ENCODE data around the gene SLC38A4. TPM values are rescaled to one million over a fixed set of nuclear protein-coding genes. Genes with fewer than 3 reads are reported as not detected.

SLC38A4 gene
- polyA plus RNA-seq, 3 donors = not detected

GRCh38 chr12:46808317-46808716 lies 17.5 kb downstream of the SLC38A4 start:
- no peak overlapping the region for H3K27ac Mint-ChIP-seq
- H3K9me3 Mint-ChIP-seq = no peaks in the 10 kb centered on the region
- H3K27ac ChIP-seq (ENCODE audit: low read depth in 1 of 2, low read length in 2 of 2) = no peak overlapping the region
- no peaks in the 10 kb centered on the region for H3K79me2 ChIP-seq (ENCODE audit: insufficient read depth, low read length)
- DNase-seq = no peak
- TF ChIP-seq, protein P1, sequence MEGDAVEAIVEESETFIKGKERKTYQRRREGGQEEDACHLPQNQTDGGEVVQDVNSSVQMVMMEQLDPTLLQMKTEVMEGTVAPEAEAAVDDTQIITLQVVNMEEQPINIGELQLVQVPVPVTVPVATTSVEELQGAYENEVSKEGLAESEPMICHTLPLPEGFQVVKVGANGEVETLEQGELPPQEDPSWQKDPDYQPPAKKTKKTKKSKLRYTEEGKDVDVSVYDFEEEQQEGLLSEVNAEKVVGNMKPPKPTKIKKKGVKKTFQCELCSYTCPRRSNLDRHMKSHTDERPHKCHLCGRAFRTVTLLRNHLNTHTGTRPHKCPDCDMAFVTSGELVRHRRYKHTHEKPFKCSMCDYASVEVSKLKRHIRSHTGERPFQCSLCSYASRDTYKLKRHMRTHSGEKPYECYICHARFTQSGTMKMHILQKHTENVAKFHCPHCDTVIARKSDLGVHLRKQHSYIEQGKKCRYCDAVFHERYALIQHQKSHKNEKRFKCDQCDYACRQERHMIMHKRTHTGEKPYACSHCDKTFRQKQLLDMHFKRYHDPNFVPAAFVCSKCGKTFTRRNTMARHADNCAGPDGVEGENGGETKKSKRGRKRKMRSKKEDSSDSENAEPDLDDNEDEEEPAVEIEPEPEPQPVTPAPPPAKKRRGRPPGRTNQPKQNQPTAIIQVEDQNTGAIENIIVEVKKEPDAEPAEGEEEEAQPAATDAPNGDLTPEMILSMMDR (IDR thresholded peaks at IDR 0.05) = no peak
- no peaks in the 10 kb centered on the region for H4K20me1 ChIP-seq (ENCODE audit: insufficient read depth, low read length)
- H3K36me3 Mint-ChIP-seq = no peaks in the 10 kb centered on the region
- H2AFZ ChIP-seq (ENCODE audit: insufficient read depth, low read depth, low read length, poor library complexity, severe bottlenecking) = no peak overlapping the region
- no peak overlapping the region for H3K4me3 Mint-ChIP-seq
- H3K9me3 ChIP-seq (replicated peaks in 1 of 2; ENCODE audit: control insufficient read depth in 1 of 2, insufficient read depth in 1 of 2, low read length in 2 of 2) = no peaks in the 10 kb centered on the region
- H3K9ac ChIP-seq (ENCODE audit: insufficient read depth, low read length, poor library complexity, severe bottlenecking) = no peak overlapping the region
- no peak overlapping the region for H3K4me3 ChIP-seq (replicated peaks in 1 of 3; ENCODE audit: low read depth in 2 of 3, low read length in 3 of 3)
- WGBS (ENCODE audit: insufficient coverage) = no CpG with 5 or more reads among the region's 2 CpGs
- H3K36me3 ChIP-seq (replicated peaks in 1 of 2; ENCODE audit: control insufficient read depth in 1 of 2, insufficient read depth in 2 of 2, low read length in 2 of 2) = no peaks in the 10 kb centered on the region
- no peaks in the 10 kb centered on the region for H3K4me1 Mint-ChIP-seq
- no peaks in the 10 kb centered on the region for H3K4me1 ChIP-seq (ENCODE audit: control insufficient read depth in 1 of 2, insufficient read depth in 2 of 2, low read length in 2 of 2)
- intact Hi-C loops (cut with micrococcal nuclease) = no loop called here
- H3K27me3 ChIP-seq (ENCODE audit: control insufficient read depth in 2 of 2, insufficient read depth in 2 of 2, low read length in 2 of 2) = no peaks in the 10 kb centered on the region
- H3K27me3 Mint-ChIP-seq (ENCODE audit: low read depth in 3 of 3) = peaks cover 0 to 4% (median 4%) of the 10 kb centered on the region in 3 donors
- H3K4me2 ChIP-seq (replicated peaks; ENCODE audit: extremely low read depth, low read length, poor library complexity, severe bottlenecking) = no peak overlapping the region

GRCh38 chr12:46804054-46804453 lies 21.7 kb downstream of the SLC38A4 start:
- Histone ChIP-seq H3K9me3 (replicated peaks in 1 of 2; ENCODE audit: control insufficient read depth in 1 of 2, insufficient read depth in 1 of 2, low read length in 2 of 2) (no peaks in the 10 kb centered on the region), H3K9ac (ENCODE audit: insufficient read depth, low read length, poor library complexity, severe bottlenecking) (no peak overlapping the region), H3K4me3 (replicated peaks in 1 of 3; ENCODE audit: low read depth in 2 of 3, low read length in 3 of 3) (no peak overlapping the region), H3K27me3 (ENCODE audit: control insufficient read depth in 2 of 2, insufficient read depth in 2 of 2, low read length in 2 of 2) (no peaks in the 10 kb centered on the region), H3K27ac (ENCODE audit: low read depth in 1 of 2, low read length in 2 of 2) (no peak overlapping the region), H3K36me3 (replicated peaks in 1 of 2; ENCODE audit: control insufficient read depth in 1 of 2, insufficient read depth in 2 of 2, low read length in 2 of 2) (no peaks in the 10 kb centered on the region), H2AFZ (ENCODE audit: insufficient read depth, low read depth, low read length, poor library complexity, severe bottlenecking) (no peak overlapping the region), H3K4me2 (replicated peaks; ENCODE audit: extremely low read depth, low read length, poor library complexity, severe bottlenecking) (no peak overlapping the region), H3K79me2 (ENCODE audit: insufficient read depth, low read length) (no peaks in the 10 kb centered on the region), H4K20me1 (ENCODE audit: insufficient read depth, low read length) (no peaks in the 10 kb centered on the region), H3K4me1 (ENCODE audit: control insufficient read depth in 1 of 2, insufficient read depth in 2 of 2, low read length in 2 of 2) (no peaks in the 10 kb centered on the region)
- H3K27ac Mint-ChIP-seq = no peak overlapping the region
- H3K4me1 Mint-ChIP-seq = no peaks in the 10 kb centered on the region
- WGBS (ENCODE audit: insufficient coverage) = no CpG with 5 or more reads among the region's 3 CpGs
- TF ChIP-seq, protein P1 (IDR thresholded peaks at IDR 0.05) = no peak
- H3K9me3 Mint-ChIP-seq = no peaks in the 10 kb centered on the region
- H3K36me3 Mint-ChIP-seq = no peaks in the 10 kb centered on the region
- peaks cover 0 to 2% (median 0%) of the 10 kb centered on the region in 3 donors for H3K27me3 Mint-ChIP-seq (ENCODE audit: low read depth in 3 of 3)
- H3K4me3 Mint-ChIP-seq = no peak overlapping the region
- intact Hi-C loops (cut with micrococcal nuclease) = no loop called here
- DNase-seq = no peak

All from CD14-positive monocyte (primary cell).